SU-DHL-6 (cell line): Measurements from ENCODE around the gene MAP4.

Experiments used
- H2AFZ ChIP-seq: fragments of 200-600 bp; sonication (generic); 2 replicates; pipeline ENCODE4 v1.6.1; 2014; ENCODE audit warnings: low read depth, mild to moderate bottlenecking, moderate library complexity, mixed read lengths, antibody characterized with exemption, low read length; ENCODE audit not compliant: severe bottlenecking
- H3F3A ChIP-seq: fragments of 200-600 bp; shearing (Covaris generic); 2 replicates; pipeline ENCODE4 v1.6.0; 2016; ENCODE audit warnings: antibody characterized with exemption, mild to moderate bottlenecking; ENCODE audit not compliant: insufficient read depth
- H3K27ac ChIP-seq: fragments of 200-600 bp; sonication (generic); 2 replicates; pipeline ENCODE4 v1.5.1; 2016; ENCODE audit warnings: low read depth, mild to moderate bottlenecking, low read length, moderate library complexity, mixed read lengths
- H3K27me3 ChIP-seq: fragments of 200-600 bp; sonication (generic), shearing (Covaris generic); 2 replicates; pipeline ENCODE4 v1.6.0; 2014; ENCODE audit warnings: mild to moderate bottlenecking, low read length
- H3K36me3 ChIP-seq: fragments of 200-600 bp; sonication (generic); 2 replicates; pipeline ENCODE4 v1.6.1; 2014; ENCODE audit warnings: mild to moderate bottlenecking, low read length, mixed read lengths
- H3K4me2 ChIP-seq: fragments of 300-600, 200-600 bp; shearing (Covaris generic), sonication (generic); 2 replicates; pipeline ENCODE4 v1.6.0; 2014; ENCODE audit warnings: low read length, low read depth, mild to moderate bottlenecking; ENCODE audit not compliant: poor library complexity, severe bottlenecking
- H3K4me3 ChIP-seq: fragments of 200-600 bp; sonication (generic); 2 replicates; pipeline ENCODE4 v1.5.1; 2014; ENCODE audit warnings: antibody characterized with exemption, low read length, mild to moderate bottlenecking, mixed read lengths; ENCODE audit not compliant: insufficient read depth, poor library complexity, severe bottlenecking
- H3K79me2 ChIP-seq: fragments of 200-600 bp; sonication (generic); 2 replicates; pipeline ENCODE4 v1.6.1; 2014; ENCODE audit warnings: mild to moderate bottlenecking, low read length, moderate library complexity; ENCODE audit not compliant: insufficient read depth
- H3K9ac ChIP-seq: fragments of 200-600 bp; sonication (generic); 2 replicates; pipeline ENCODE4 v1.7.0; 2014; ENCODE audit warnings: mild to moderate bottlenecking, low read length
- H3K9me2 ChIP-seq: fragments of 200-600 bp; sonication (generic); replicated peaks from 2 replicates; pipeline ENCODE4 v1.6.1; 2014; ENCODE audit warnings: low read length; ENCODE audit not compliant: insufficient read depth
- H3K9me3 ChIP-seq: fragments of 200-600 bp; sonication (generic); 2 replicates; pipeline ENCODE4 v1.6.1; 2014; ENCODE audit warnings: low read length, mixed read lengths; ENCODE audit not compliant: insufficient read depth
- H4K20me1 ChIP-seq: fragments of 200-600 bp; sonication (generic); 2 replicates; pipeline ENCODE4 v1.6.1; 2014; ENCODE audit warnings: low read depth, mild to moderate bottlenecking, antibody characterized with exemption, low read length, moderate library complexity, mixed read lengths
- CTCF ChIP-seq: fragments of 200-600 bp; sonication (generic); IDR thresholded peaks from one replicate; pipeline ENCODE4 v1.5.1; 2017; ENCODE audit warnings: antibody characterized with exemption, mild to moderate bottlenecking, low read length, moderate library complexity; ENCODE audit not compliant: insufficient read depth, poor library complexity, severe bottlenecking
- EZH2phosphoT487 ChIP-seq: fragments of 200-600 bp; sonication (generic), shearing (Covaris generic); conservative IDR thresholded peaks from 2 replicates; pipeline ENCODE4 v1.6.1; 2018; ENCODE audit warnings: mild to moderate bottlenecking, antibody characterized with exemption, low read length, moderate library complexity, mixed read lengths

The MAP4 gene

GRCh38 chr3:47910777-47911440, 105.3 kb downstream of the MAP4 start:
- no peak overlapping the region for H3K27ac ChIP-seq
- no peaks in the 10 kb centered on the region for H3F3A ChIP-seq
- H3K36me3 ChIP-seq: peaks cover 3% of the 10 kb centered on the region; the same call in 1 of the 2 replicates
- H4K20me1 ChIP-seq: no peaks in the 10 kb centered on the region
- H3K4me3 ChIP-seq: no peak overlapping the region
- no peak for TF ChIP-seq CTCF
- TF ChIP-seq EZH2phosphoT487: no peak
- no peaks in the 10 kb centered on the region for H3K79me2 ChIP-seq
- H3K9me3 ChIP-seq: no peaks in the 10 kb centered on the region
- H3K4me2 ChIP-seq: no peak overlapping the region
- no peak overlapping the region for H3K9ac ChIP-seq
- no peak overlapping the region for H2AFZ ChIP-seq
- no peaks in the 10 kb centered on the region for H3K9me2 ChIP-seq
- H3K27me3 ChIP-seq: no peaks in the 10 kb centered on the region

GRCh38 chr3:47910233-47910632, 106.0 kb downstream of the MAP4 start:
- Histone ChIP-seq H2AFZ (no peak overlapping the region), H3K27ac (no peak overlapping the region), H3K27me3 (no peaks in the 10 kb centered on the region), H3K9ac (no peak overlapping the region), H3K79me2 (no peaks in the 10 kb centered on the region), H4K20me1 (no peaks in the 10 kb centered on the region), H3K36me3 (no peaks in the 10 kb centered on the region; the same call in 1 of the 2 replicates), H3K4me2 (no peak overlapping the region), H3K9me2 (no peaks in the 10 kb centered on the region), H3K9me3 (no peaks in the 10 kb centered on the region), H3K4me3 (no peak overlapping the region), H3F3A (no peaks in the 10 kb centered on the region)
- no peak for TF ChIP-seq CTCF
- no peak for TF ChIP-seq EZH2phosphoT487

GRCh38 chr3:47909607-47910006, 106.6 kb downstream of the MAP4 start:
- H4K20me1 ChIP-seq: no peaks in the 10 kb centered on the region
- no peaks in the 10 kb centered on the region for H3K9me2 ChIP-seq
- no peak overlapping the region for H3K27ac ChIP-seq
- H3K36me3 ChIP-seq: no peaks in the 10 kb centered on the region; the same call in 1 of the 2 replicates
- H3K27me3 ChIP-seq: no peaks in the 10 kb centered on the region
- no peak overlapping the region for H3K4me3 ChIP-seq
- TF ChIP-seq EZH2phosphoT487 (no peak), CTCF (no peak)
- no peaks in the 10 kb centered on the region for H3K79me2 ChIP-seq
- no peaks in the 10 kb centered on the region for H3K9me3 ChIP-seq
- H3K4me2 ChIP-seq: no peak overlapping the region
- no peak overlapping the region for H2AFZ ChIP-seq
- no peak overlapping the region for H3K9ac ChIP-seq
- H3F3A ChIP-seq: no peaks in the 10 kb centered on the region
